Ramos (cell line): ENCODE data around the gene MZT1.

Experiments
- in situ Hi-C: fragments of 300-500 bp; cut with MboI; formaldehyde crosslinking; loops from one replicate; pipeline ENCODE4 v1.14.3; 2022; ENCODE audit warnings: low sequenced_read_pairs; ENCODE audit not compliant: unreplicated experiment

Gene MZT1

GRCh38 chr13:72689181-72689696 is 38.2 kb downstream of the MZT1 start:
- in situ Hi-C loops = no loop called here

GRCh38 chr13:72686766-72687165 is 40.7 kb downstream of the MZT1 start:
- in situ Hi-C loops = no loop called here

GRCh38 chr13:72680353-72680752 is 47.1 kb downstream of the MZT1 start:
- in situ Hi-C loops = no loop called here

- in situ Hi-C loops = no loop called here
Observed at GRCh38 chr13:72678312-72678711, 49.1 kb downstream of the MZT1 start.

GRCh38 chr13:72677431-72677830 is 50.0 kb downstream of the MZT1 start:
- in situ Hi-C loops = no loop called here

- in situ Hi-C loops = no loop called here
Observed at GRCh38 chr13:72666391-72666790, 61.0 kb downstream of the MZT1 start.

GRCh38 chr13:72662548-72662947 is 64.9 kb downstream of the MZT1 start:
- in situ Hi-C loops = no loop called here
